CD4-positive, alpha-beta T cell treated with Interleukin-4 for 1 hour (primary cell): Measurements from ENCODE around the gene ATG9B.

ENCODE experiments used
- DNase-seq, 2 donors: peaks; one replicate each; pipeline ENCODE4 v3.0.0-alpha.2; 2020 to 2022

The ATG9B gene

GRCh38 chr7:151024435-151025056 is at the start of gene ATG9B:
TSS of gene ATG9B (minus strand) at chr7:151024494. CDS start at chr7:151024423, 71 bp downstream.
- DNase-seq, result no peak

- DNase-seq, result no peak
Measured at GRCh38 chr7:151073990-151074389, 49.7 kb upstream of the ATG9B start.

GRCh38 chr7:151071032-151071866 is 47.0 kb upstream of the ATG9B start:
- no peak for DNase-seq

GRCh38 chr7:151070574-151070960 is 46.3 kb upstream of the ATG9B start:
- DNase-seq, result no peak

- no peak for DNase-seq
Measured at GRCh38 chr7:151069841-151070573, 45.7 kb upstream of the ATG9B start.

GRCh38 chr7:151068069-151068773 is 43.9 kb upstream of the ATG9B start:
- DNase-seq, result no peak

GRCh38 chr7:151066273-151066974 is 42.1 kb upstream of the ATG9B start:
- DNase-seq, result no peak

GRCh38 chr7:151065516-151065915 is 41.2 kb upstream of the ATG9B start:
- no peak for DNase-seq

- no peak for DNase-seq
Measured at GRCh38 chr7:151064993-151065392, 40.7 kb upstream of the ATG9B start.

GRCh38 chr7:151064454-151064853 is 40.2 kb upstream of the ATG9B start:
- no peak for DNase-seq

- DNase-seq, result no peak
Measured at GRCh38 chr7:151063212-151063561, 38.9 kb upstream of the ATG9B start.

- DNase-seq, result no peak
Measured at GRCh38 chr7:151062399-151063211, 38.3 kb upstream of the ATG9B start.

- no peak for DNase-seq
Measured at GRCh38 chr7:151062111-151062398, 37.8 kb upstream of the ATG9B start.

GRCh38 chr7:151061213-151062110 is 37.2 kb upstream of the ATG9B start:
- no peak for DNase-seq

- DNase-seq, result no peak
Measured at GRCh38 chr7:151060416-151061212, 36.3 kb upstream of the ATG9B start.

GRCh38 chr7:151060113-151060415 is 35.8 kb upstream of the ATG9B start:
- no peak for DNase-seq

GRCh38 chr7:151059367-151060112 is 35.2 kb upstream of the ATG9B start, which contains the start of gene SLC4A2:
TSS of gene SLC4A2 (plus strand) at chr7:151059589. CDS start at chr7:151061988, 2,399 bp downstream.
- peak; percentile 57 to 70 for DNase-seq

GRCh38 chr7:151058781-151059366 is 34.6 kb upstream of the ATG9B start:
- DNase-seq, result no peak
